Prostate gland (tissue), 2 donors: ENCODE results near the gene EDRF1.

Experiments used
- POLR2A ChIP-seq: fragments of 450-650 bp; IDR thresholded peaks from one replicate; pipeline ENCODE4 v1.6.1; 2016; ENCODE audit warnings: antibody characterized with exemption, mild to moderate bottlenecking
- TF ChIP-seq, protein P1 (sequence below), 4 experiments: fragments of 200-600 bp in 2 of 4; fragments of 450-650 bp in 2 of 4; sonication (generic) in 2 of 4; IDR thresholded peaks; 1 replicate in 3 of 4; 2 replicates in 1 of 4; pipeline ENCODE4 v1.5.1; 2016 to 2019; ENCODE audit warnings: antibody characterized with exemption in 4 of 4, mild to moderate bottlenecking in 2 of 4, moderate library complexity in 2 of 4

GRCh38 chr10:125795637-125796190 is 76.2 kb downstream of the EDRF1 start:
- TF ChIP-seq, protein P1, sequence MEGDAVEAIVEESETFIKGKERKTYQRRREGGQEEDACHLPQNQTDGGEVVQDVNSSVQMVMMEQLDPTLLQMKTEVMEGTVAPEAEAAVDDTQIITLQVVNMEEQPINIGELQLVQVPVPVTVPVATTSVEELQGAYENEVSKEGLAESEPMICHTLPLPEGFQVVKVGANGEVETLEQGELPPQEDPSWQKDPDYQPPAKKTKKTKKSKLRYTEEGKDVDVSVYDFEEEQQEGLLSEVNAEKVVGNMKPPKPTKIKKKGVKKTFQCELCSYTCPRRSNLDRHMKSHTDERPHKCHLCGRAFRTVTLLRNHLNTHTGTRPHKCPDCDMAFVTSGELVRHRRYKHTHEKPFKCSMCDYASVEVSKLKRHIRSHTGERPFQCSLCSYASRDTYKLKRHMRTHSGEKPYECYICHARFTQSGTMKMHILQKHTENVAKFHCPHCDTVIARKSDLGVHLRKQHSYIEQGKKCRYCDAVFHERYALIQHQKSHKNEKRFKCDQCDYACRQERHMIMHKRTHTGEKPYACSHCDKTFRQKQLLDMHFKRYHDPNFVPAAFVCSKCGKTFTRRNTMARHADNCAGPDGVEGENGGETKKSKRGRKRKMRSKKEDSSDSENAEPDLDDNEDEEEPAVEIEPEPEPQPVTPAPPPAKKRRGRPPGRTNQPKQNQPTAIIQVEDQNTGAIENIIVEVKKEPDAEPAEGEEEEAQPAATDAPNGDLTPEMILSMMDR (IDR thresholded peaks at IDR 0.05): no peak
- TF ChIP-seq POLR2A: no peak
